DMS153 treated with DMSO at 0.1 percent for 48 hours (cell line): ENCODE data around the gene TAS2R60.
"Not testable (repeated sequence)": the region's sequence is repeated elsewhere in the genome, so short reads cannot be mapped to it uniquely, and the experiment has no call there.

Experiments
- DNase-seq: peaks from one replicate; lab custom pipeline; 2025; ENCODE audit not compliant: unreplicated experiment; lab: John Stamatoyannopoulos, UW

Gene TAS2R60

DNA sequence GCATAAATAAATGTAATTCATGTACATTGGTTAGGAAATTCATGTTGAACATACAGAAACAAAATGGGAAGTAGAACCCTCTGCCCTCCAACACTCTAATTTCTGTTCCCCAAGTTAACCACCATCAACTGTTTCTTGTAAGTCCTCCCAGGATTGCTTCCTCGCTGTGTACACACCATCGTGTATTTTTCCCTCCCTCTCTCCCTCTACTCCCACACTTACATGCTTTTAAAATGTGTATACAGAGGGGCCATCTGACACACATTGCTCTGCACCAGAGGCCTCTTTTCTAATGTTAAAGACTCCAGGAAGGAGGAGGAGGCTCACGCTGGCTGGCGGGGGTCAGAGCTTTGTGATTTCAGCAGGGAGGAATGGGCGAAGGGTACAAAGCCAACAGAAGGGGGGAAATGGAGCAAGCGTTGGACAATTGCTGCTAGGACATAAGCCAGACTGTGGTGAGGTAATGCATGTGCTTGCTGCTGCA is 32.7 kb upstream of the TAS2R60 start:
- DNase-seq = no peak

DNA sequence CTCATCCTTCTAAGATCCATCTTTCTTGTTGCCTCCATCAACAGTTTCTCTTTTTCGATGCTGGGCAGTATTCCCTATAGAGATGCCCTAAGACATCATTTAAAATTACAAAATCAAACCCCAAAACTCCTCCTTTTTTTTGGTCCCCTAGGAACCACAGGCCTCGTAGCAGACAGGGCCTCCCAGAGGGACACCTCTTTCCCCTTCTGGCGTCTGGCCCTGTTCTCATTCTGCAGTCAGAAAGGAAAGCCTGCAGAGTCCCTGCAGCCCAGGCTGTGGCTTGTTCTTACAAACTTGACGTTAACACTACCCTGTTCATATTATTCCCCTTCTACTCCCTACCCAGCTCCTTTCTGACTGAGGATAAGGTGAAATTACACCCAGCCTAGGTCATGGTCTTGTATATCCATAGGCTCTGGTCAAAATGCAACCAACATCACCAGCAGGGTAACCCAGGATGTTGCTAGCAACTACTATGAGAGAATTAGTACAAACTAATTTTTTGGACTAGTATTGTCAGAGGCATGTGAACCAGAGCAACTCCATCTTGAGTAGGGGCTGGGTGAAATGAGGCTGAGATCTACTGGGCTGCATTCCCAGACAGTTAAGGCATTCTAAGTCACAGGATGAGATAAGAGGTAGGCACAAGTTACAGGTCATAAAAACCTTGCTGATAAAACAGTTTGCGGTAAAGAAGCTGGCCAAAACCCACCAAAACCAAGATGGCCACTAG is 31.1 kb upstream of the TAS2R60 start:
- no peak for DNase-seq

DNA sequence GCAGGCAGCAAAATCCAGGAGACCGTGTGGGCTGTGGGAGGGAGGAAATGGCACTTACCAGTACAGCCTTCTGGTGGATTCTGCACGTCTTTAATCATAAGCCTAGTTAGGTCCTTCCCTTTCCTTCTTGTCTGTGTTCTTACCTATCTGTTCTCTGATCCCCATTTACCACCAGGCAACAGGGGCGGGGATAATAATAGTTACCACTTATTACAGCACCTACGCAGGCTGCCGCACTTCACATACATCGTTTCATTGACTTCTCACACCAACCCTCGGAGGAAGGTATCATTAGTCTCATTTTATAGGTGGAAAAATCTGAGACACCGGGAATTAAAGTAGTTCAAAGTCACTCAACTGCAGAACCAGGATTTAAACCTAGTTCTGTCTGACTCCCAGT is 30.1 kb upstream of the TAS2R60 start:
- DNase-seq = no peak

DNA sequence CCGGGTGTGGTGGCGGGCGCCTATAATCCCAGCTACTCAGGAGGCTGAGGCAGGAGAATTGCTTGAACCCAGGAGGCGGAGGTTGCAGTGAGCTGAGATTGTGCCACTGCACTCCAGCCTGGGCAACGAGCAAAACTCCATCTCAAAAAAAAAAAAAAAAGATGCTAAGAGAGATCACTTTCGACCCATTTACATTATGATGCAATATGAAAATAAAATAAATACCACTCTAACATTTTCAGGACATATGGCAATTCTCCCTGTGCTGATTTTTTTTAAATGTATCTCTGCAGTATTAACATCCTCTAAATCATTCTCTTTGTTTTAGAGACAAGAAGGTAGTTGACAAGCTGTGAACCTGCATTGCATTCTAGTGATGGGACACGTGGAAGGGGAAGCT is 28.0 kb upstream of the TAS2R60 start:
- not testable (repeated sequence) for DNase-seq

DNA sequence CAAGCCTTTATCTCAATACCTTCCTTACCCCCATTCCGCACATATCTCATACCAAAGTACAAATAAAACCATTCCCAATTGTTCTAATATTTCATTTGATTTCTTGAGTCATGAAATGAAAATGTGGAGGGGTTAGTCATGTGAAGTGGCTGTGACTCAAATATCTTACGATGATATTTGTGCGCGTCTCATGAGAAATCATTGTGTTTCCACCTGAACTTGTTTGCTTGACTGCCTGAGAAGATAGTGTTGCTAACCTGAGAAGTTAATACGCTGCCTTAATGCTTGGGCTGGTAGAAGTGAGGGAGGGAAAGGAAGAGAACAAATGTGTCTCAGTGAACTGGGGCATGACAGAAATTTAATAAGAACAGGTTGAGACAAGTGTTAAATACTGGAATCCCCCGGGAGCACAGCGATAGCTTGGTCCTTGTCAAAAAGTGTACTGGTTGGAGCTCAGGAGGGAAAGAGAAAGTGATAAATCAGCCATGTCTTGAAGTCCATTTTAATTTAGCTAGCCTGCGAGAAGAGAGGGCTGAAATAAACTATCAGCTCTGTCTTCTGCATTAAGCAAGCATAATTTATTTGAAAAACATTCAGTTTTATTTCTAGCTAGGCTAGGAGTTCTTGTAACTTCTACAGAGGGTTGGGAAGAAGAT is 27.4 kb upstream of the TAS2R60 start:
- no peak for DNase-seq

DNA sequence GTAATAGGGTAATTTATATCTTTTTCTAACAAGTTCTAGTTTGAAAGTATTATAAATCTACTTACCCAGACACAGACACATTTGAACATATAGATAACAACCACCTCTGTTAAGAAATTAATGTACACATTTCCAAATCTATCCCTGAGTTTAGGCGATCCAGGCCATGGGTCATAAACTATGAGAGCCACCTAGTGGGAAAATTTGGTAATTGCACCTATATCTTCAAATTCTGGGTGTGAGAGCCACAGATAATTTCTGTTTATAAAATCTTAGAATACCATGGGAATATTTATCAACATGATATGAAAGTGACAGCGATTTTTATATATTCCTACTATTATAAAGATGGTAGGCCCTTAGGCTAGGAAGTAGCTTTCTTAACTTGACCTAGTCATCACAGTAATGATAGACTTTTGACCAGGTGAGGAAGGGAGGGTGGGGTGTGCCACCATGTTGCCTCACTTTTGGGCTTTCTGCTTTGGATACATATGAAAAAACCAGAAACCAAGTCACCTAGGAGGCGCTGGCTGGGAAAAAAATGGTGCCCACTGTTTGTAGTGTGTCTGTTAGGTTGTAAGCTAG is 26.6 kb upstream of the TAS2R60 start:
- peak; percentile 33 for DNase-seq

DNA sequence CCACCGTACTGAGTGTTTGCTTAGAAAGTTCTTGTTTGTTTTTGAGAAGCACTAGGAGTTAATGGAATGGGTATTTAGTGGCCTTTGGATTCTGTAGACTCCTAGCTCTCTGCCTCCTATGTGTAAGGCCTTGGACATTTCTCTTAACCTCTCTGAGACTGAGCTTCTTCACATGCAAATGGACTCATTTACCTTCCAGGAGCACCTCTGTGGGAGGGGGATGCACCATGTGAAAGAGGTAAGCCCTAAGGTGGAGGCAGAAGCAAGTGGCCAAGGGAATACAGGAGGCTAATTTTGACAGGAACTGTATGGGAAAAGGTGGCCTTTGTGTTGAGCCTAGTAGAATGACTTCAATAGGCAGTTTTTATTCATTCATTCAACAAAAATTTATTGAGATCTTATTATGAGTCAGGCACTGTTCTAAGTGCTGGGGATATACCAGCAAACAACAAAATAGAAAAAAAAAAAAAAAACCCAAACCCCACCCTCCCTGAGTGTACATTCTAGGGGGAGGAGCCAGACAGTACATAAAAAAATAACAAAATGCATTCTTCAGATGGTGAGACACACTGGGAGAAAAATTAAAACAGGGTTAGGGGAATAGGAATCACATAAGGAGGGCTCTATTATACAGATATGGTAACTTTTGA is 25.4 kb upstream of the TAS2R60 start:
- DNase-seq = no peak

DNA sequence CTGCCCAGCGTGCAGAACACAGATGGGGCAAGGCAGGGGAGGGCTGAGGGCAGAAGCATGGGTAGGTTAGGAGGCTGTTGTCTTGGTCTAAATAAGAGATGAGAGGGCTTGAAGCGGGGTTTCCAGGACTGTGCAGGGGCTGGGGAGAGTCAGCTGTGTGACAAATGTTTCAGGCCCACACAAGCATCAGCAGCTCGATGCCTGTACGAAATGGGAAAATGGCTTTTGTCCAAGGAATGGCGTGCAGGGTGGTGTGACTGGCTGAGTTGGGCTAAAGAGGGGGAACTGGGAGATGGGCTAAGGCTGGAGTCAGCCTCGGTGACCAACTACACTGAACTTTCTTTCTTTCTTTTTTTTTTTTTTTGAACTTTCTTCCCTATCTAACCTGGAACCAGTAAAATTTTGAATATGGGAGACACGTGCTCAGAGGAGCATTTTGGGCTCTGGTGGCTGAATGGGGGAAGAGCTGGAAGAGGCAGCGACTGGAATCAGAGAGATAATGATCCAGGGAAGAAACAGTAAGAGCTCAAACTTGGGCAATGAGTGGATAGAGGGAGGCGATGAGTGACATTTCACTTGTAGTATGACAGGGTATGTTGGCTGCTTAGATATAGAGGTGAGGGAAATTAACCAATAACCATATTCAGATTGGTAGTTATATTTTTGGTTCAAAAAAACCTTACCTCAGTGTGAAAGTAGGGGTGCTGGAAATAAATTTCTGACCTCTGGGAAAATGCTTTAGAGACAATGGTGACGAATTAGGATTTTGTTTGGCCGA is 24.4 kb upstream of the TAS2R60 start:
- DNase-seq = no peak

DNA sequence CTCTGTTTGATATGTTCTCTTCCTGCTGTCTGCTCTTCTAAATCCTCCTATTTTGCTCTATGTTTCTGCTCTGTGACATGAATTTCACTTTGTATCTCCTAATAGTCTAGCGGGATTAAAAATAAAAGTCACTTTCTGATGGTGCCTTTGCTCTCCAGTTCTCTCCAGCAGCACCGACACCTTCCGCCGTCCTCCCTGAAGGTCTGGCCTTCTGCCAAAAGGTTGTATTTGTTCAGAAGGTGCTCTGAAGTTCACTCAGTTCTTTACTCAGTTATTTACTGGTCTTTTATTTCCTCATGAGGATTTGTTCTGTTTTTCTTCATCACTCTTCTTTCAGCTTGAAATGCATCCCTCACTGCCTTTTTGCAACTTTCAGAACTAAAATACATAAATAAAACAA is 23.4 kb upstream of the TAS2R60 start:
- DNase-seq = no peak

DNA sequence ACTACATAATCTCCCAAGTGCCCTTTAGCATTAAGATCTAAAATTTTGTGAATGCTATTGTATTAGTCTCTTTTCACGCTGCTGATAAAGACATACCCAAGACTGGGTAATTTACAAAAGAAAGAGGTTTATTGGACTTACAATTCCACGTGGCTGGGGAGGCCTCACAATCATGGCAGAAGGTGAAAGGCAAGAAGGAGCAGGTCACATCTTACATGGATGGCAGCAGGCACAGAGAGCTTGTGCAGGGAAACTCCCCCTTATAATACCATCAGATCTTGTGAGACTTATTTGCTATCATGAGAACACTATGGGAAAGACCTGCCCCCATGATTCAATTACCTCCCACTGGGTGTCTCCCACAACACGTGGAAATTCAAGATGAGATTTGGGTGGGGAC is 22.6 kb upstream of the TAS2R60 start:
- not testable (repeated sequence) for DNase-seq

DNA sequence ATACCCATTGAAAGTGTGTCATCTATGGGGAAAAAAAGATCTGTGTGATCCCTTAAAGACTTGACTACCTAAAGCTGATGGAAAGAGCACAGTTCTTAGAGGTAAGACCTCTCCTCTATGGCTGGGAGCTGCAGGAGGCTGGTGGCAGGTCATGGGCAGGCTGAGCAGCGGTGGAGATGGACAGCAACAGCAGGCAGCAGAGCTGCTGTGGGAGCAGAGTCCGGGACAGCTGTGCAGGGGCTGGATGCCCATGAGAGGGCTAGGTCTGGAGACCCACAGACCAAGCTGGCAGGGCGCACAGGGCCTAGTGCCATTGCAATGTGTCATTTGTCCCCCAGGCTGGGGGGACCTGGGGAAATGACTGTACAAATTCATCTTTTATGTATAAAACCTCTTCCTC is 21.2 kb upstream of the TAS2R60 start:
- DNase-seq = no peak

DNA sequence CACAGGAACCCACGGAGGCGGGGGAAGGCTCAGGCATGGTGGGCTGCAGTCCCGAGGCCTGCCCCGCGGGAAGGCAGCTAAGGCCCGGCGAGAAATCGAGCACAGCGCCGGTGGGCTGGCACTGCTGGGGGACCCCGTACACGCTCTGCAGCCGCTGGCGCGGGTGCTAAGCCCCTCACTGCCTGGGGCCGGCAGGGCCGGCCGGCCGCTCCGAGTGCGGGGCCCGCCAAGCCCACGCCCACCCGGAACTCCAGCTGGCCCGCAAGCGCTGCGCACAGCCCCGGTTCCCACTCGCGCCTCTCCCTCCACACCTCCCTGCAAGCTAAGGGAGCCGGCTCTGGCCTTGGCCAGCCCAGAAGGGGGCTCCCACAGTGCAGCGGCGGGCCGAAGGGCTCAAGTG is 18.8 kb upstream of the TAS2R60 start:
- not testable (repeated sequence) for DNase-seq

DNA sequence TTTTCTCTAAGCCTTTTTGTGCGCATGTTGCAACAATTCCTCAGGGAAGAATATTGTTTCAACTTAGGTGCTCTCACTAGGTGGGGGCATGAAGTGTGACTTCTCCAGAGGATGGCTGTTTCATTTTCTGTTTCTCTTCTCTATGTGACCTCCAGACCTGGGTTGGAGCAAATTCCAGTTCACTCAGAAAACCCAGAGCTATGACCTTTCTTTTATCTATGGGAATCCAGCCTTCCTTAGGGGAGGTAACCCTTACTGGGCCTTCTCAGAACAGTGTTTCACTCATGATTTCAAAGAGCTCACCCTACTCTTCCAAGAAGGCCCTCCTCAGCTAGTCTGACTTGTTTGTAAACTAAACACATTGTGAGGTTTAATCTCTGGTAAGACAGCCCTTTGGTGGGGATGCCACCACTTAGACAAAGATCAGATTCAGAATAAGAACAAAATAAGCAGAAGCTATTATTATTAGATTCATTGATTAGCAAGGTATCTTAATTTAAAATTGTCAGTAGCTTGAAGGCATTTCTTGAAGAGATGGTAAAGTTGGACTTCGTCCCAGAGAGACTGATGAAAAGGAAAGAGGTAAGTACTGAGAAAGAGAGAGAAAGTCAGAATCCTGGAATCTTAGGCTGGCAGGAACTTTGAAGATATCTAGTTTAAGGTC is 16.6 kb upstream of the TAS2R60 start:
- DNase-seq = no peak

DNA sequence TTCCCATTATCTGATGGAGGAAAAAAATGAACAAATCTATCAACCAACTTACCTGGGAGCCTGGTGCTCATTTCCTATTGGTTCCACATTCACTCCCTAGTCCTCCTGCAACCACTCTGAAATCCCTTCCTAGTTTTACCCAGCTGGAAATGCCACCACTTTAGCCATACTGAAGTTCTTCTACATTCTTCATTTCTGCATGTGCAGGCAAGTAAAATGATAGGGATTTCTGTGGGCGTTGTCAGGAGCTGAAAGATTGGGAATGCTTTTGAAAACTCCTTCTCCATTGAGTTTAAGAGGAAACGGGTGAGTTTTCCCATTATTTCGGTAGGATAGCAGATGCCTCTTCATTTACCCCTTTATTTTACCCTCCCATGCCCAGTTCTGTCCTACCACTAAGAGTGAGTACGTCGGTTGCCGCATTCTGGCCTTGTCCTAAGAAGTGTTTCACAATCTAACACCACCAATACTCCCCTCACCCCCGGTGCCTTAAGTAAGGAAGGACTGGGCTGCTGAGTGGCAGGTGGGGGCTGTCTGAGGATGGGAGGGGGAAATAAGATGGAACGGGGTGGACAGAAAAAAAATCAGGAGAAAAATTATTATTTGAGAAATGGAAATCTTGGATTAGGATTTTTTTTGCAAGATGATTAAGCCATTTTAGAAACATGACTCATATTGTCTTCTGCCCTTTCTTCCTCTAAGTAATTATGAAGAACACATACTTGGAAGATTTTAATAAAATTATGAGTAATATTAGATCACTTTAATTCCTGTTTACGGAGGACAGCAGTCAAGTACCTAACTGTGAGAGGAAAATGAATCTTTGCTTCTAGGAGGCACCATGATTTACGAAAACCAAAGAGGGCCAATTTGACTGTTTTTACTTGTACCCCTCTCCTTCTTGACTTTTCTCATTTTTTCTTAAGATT is 13.2 kb upstream of the TAS2R60 start:
- DNase-seq = no peak

DNA sequence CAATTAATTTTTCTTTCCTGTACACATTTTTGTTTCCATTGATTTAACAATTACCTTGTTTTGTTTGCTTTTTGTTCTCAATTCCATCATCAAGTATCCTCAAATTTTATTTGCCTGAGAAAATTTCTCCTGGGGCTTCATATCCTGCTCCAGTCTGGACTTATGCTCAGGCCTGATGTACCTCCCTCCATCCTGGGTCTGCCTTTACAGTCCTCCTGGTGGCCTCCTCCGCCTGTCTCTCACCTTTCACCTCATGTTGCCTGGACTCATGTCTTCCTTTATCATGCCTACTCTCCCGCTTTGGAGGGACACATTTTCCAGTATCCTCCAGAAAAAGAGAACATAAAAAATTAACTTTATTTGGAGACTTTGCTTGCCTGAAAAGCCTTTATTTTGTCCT is 12.1 kb upstream of the TAS2R60 start:
- DNase-seq = no peak

DNA sequence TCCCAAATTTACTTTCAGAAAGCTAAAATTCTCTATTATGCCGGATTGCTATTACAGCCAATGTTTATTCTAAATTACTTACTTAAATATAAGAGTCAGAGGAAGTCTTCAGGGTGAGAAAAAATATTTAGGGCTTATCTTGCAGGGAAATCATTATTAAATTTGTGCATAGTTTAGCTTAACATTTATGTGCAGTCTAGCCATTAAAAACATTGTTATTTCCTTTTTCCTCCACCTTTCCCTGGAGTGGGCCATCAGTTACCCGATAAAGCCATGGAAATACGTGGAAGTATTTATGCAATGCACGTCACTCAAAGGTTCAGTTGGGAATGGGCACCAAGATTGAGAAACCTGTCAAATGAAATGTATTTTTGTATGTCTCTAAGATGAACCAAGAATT is 9.5 kb upstream of the TAS2R60 start:
- DNase-seq = no peak

DNA sequence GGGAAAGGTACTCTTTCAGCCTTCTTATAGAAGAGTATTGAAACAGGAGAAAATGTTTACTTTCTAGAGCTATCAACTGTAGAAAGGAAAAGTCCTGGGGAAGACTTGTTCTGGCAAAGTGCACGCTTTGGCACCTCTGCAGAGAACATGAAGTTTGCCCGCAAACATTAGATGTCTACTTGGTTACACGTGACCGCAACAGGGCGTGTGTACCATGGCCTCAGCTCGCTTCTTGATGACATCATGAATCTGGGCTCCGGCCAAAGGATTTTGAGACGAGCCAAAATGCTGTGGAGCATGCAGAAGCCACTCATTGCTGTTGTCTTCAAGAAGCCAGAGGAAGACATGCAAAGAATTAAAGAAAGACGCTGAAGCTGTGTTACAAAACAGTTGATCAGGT is 8.6 kb upstream of the TAS2R60 start:
- no peak for DNase-seq

DNA sequence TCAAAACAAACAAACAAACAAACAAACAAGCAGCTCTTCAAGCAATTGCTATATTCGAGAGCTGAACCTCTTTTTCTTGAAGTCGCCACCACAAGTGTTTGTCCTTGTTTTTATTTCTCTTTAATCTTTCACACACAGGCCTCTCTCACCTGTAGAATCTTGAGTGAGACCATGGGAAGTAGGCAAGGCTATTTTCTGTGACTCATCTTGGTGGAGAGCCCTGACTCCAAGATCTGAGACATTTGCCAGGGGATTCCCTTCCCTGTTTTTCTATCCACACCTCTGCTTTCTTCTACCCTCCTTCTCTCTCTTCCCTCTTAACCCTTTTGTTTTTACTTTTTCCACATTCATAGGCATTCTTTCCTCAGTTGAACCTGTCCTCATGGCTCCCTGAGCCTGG is 8.0 kb upstream of the TAS2R60 start:
- no peak for DNase-seq

DNA sequence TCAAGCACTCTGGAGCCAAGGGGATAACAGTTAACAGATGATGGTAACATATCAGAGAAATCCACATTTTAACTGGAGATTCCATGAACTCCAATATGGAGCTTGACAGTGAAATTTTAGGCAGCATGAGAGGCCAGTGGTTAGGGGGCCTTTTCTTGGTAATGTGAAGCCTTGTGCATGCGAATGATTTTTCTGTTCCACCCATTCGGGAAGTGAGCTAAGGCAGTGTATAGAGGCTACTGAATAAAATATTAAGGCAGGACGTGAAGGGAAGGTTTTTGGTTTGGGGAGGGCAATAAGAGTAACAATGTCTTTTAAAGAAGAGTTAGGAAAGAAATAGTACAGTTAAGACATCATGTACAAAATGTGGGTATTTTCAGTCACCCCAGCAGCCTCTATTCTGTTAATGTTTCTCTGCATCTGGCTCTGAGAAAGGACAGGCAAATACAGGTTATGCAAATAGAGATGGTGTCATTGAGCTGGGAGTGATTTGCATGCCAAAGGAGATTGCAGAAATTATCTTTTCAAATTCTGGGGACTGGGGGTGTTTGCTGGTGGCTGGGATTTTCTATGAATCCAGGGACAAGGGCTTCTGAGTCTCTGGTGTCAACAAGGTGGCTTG is 6.8 kb upstream of the TAS2R60 start:
- no peak for DNase-seq
